HFFc6 (cell line): ENCODE data around the gene TEX53. TPM values are rescaled to one million over a fixed set of nuclear protein-coding genes. Genes with fewer than 3 reads are reported as not detected.
A peak's percentile ranks its signal among the peaks of the same experiment; 100 is the strongest.

Experiments
- DNase-seq: peaks from one replicate; pipeline ENCODE4 v3.0.0-alpha.2; 2018
- H3K27ac Mint-ChIP-seq: 2 replicates; pipeline ENCODE4 v1.8.0; 2020; ENCODE audit warnings: mild to moderate bottlenecking, mixed read lengths
- H3K27me3 Mint-ChIP-seq: 2 replicates; pipeline ENCODE4 v1.8.0; 2021; ENCODE audit warnings: mild to moderate bottlenecking, moderate library complexity, mixed read lengths; ENCODE audit not compliant: insufficient read depth
- H3K36me3 Mint-ChIP-seq: 2 replicates; pipeline ENCODE4 v1.8.0; 2021; ENCODE audit warnings: low read depth, mixed read lengths
- H3K4me1 Mint-ChIP-seq: 2 replicates; pipeline ENCODE4 v1.8.0; 2020; ENCODE audit warnings: low read depth, mixed read lengths
- H3K4me3 Mint-ChIP-seq: 2 replicates; pipeline ENCODE4 v1.8.0; 2020; ENCODE audit warnings: mild to moderate bottlenecking, moderate library complexity, mixed read lengths
- H3K9me3 Mint-ChIP-seq: 2 replicates; pipeline ENCODE4 v1.8.0; 2020; ENCODE audit warnings: mild to moderate bottlenecking, mixed read lengths
- total RNA-seq, 6 experiments: library from RNA; stranded (reverse); fragmentation: NEBNext Ultra II Directional; extraction: Animal tissue kit (Norgen Biotek cat#: 25700); gene quantifications; 2 replicates in 1 of 6; 3 replicates in 5 of 6; pipeline ENCODE4 v1.2.3, GENCODE V29; 2021
- TF ChIP-seq, protein P1 (sequence below): fragments of 200-600 bp; sonication (generic); IDR thresholded peaks from 2 replicates; pipeline ENCODE4 v1.5.0; 2021; ENCODE audit warnings: antibody characterized with exemption, mild to moderate bottlenecking

The TEX53 gene
- total RNA-seq, 6 experiments from 2014 or later = not detected

GRCh38 chr9:114674798-114675540 is 17.4 kb upstream of the TEX53 start:
- Mint-ChIP-seq H3K27me3 (no peaks in the 10 kb centered on the region; the same call in 1 of the 2 replicates), H3K27ac (peak overlapping the region; percentile 17; the same call in 1 of the 2 replicates), H3K9me3 (no peaks in the 10 kb centered on the region), H3K36me3 (no peaks in the 10 kb centered on the region), H3K4me1 (peaks cover 57% of the 10 kb centered on the region), H3K4me3 (no peak overlapping the region)
- TF ChIP-seq, protein P1, sequence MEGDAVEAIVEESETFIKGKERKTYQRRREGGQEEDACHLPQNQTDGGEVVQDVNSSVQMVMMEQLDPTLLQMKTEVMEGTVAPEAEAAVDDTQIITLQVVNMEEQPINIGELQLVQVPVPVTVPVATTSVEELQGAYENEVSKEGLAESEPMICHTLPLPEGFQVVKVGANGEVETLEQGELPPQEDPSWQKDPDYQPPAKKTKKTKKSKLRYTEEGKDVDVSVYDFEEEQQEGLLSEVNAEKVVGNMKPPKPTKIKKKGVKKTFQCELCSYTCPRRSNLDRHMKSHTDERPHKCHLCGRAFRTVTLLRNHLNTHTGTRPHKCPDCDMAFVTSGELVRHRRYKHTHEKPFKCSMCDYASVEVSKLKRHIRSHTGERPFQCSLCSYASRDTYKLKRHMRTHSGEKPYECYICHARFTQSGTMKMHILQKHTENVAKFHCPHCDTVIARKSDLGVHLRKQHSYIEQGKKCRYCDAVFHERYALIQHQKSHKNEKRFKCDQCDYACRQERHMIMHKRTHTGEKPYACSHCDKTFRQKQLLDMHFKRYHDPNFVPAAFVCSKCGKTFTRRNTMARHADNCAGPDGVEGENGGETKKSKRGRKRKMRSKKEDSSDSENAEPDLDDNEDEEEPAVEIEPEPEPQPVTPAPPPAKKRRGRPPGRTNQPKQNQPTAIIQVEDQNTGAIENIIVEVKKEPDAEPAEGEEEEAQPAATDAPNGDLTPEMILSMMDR = peak; percentile 24
- no peak for DNase-seq

DNA sequence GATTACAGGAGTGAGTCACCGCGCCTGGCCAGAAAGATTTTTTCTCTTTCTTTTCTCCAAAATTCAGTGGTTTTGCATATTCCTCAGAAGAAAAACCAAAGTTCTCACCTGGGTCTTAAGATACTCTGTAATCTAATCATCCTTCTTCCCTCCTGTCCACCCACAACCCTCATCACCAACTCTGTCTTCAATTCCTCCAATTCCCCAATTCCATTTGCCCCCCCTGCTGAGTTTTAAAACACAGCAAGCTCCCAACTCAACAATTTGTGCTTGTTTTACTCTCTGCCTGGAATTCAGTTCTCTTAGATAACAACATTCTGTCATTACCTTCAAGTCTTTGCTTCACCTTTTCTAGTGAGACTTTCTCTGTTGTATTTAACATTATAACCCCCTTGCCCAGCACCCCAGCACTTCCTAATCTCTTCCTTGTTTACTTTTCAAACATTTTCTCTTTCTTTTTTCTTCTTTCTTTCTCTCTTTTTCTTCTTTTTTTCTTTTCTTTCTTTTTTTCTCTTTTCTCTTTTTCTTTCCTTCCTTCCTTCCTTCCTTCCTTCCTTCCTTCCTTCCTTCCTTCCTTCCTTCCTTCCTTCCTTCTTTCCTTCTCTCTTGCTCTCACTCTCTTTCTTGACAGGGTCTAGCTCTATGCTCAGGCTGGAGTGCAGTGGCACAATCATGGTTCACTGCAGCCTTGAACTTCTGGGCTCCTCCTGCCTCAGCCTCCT is 16.6 kb upstream of the TEX53 start:
- TF ChIP-seq, protein P1 = no peak
- Mint-ChIP-seq H3K4me3 (no peak overlapping the region), H3K9me3 (no peaks in the 10 kb centered on the region), H3K36me3 (no peaks in the 10 kb centered on the region), H3K27me3 (no peaks in the 10 kb centered on the region; the same call in 1 of the 2 replicates), H3K4me1 (peaks cover 52% of the 10 kb centered on the region), H3K27ac (no peak overlapping the region)
- no peak for DNase-seq

GRCh38 chr9:114671605-114672004 is 14.0 kb upstream of the TEX53 start:
- Mint-ChIP-seq H3K36me3 (no peaks in the 10 kb centered on the region), H3K4me1 (peaks cover 26% of the 10 kb centered on the region), H3K27ac (no peak overlapping the region), H3K4me3 (no peak overlapping the region), H3K27me3 (no peaks in the 10 kb centered on the region; the same call in 1 of the 2 replicates), H3K9me3 (no peaks in the 10 kb centered on the region)
- TF ChIP-seq, protein P1 = no peak
- DNase-seq = no peak

DNA sequence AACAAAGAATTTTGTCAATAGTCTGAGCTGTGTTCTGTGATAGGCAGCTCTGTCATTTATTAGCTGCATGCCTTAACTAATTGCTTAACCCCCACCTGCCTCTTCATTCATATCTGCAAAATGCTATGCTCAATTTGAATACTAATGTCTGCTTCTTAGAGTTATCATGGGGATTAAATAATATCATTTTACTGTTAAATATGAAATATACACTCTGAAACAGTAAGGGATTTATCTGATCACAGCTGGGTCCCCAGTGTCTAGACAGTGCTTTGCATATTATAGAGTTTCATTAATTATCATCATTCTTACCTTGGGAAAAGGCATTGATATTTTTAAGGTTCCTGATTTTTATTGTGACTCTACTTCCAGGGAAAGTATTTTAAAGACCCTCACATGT is 12.4 kb upstream of the TEX53 start:
- no peaks in the 10 kb centered on the region for H3K9me3 Mint-ChIP-seq

GRCh38 chr9:114668146-114668545 is 10.5 kb upstream of the TEX53 start:
- no peak for DNase-seq

More for the DNA sequence above, 12.4 kb upstream of the TEX53 start:
- no peaks in the 10 kb centered on the region for H3K36me3 Mint-ChIP-seq
- DNase-seq = no peak
- peaks cover 12% of the 10 kb centered on the region for H3K4me1 Mint-ChIP-seq
- no peak overlapping the region for H3K4me3 Mint-ChIP-seq
- TF ChIP-seq, protein P1 = no peak
- no peaks in the 10 kb centered on the region; the same call in 1 of the 2 replicates for H3K27me3 Mint-ChIP-seq
- H3K27ac Mint-ChIP-seq = no peak overlapping the region

More at GRCh38 chr9:114668146-114668545, 10.5 kb upstream of the TEX53 start:
- no peaks in the 10 kb centered on the region for H3K9me3 Mint-ChIP-seq
- H3K27ac Mint-ChIP-seq = no peak overlapping the region
- no peaks in the 10 kb centered on the region for H3K36me3 Mint-ChIP-seq
- H3K4me1 Mint-ChIP-seq = no peaks in the 10 kb centered on the region
- H3K4me3 Mint-ChIP-seq = no peak overlapping the region
- peaks cover 2% of the 10 kb centered on the region; the same call in 1 of the 2 replicates for H3K27me3 Mint-ChIP-seq
- TF ChIP-seq, protein P1 = no peak
